ENCODE measurements around the gene CCDC192. TPM values are rescaled to one million over a fixed set of nuclear protein-coding genes. Genes with fewer than 3 reads are reported as not detected.

Gene CCDC192
- total and polyA plus RNA-seq, 2 donors (not counting 3 experiments of a cell fraction or from before 2014, with no cell fraction given), result not detected

GRCh38 chr5:127806776-127807175, 103.6 kb downstream of the CCDC192 start:
- Histone ChIP-seq H3K4me2 (ENCODE audit: insufficient read depth, low read length) (no peak overlapping the region), H3K4me3 (replicated peaks in 1 of 3; ENCODE audit: insufficient read depth in 1 of 3, low read depth in 1 of 3, low read length in 3 of 3) (no peak overlapping the region), H3K79me2 (ENCODE audit: control insufficient read depth, insufficient read depth, low read length) (no peaks in the 10 kb centered on the region), H3K27ac (ENCODE audit: insufficient read depth, low read depth, low read length) (no peak overlapping the region), H4K20me1 (replicated peaks; ENCODE audit: control insufficient read depth, extremely low read depth, insufficient read depth, low read length) (no peaks in the 10 kb centered on the region), H3K9me3 (replicated peaks; ENCODE audit: control insufficient read depth, insufficient read depth, low read length) (no peaks in the 10 kb centered on the region), H3K9ac (replicated peaks; ENCODE audit: extremely low read depth, insufficient read depth, low read length) (no peak overlapping the region), H3K36me3 (ENCODE audit: control insufficient read depth in 2 of 2, extremely low read depth in 1 of 2, insufficient read depth in 2 of 2, low read length in 2 of 2) (no peaks in the 10 kb centered on the region), H3K27me3 (ENCODE audit: control insufficient read depth in 2 of 2, insufficient read depth in 2 of 2, low read length in 2 of 2) (no peaks in the 10 kb centered on the region), H3K4me1 (ENCODE audit: control insufficient read depth, extremely low read depth, insufficient read depth, low read length) (peaks cover 12% of the 10 kb centered on the region), H3K9me1 (replicated peaks; ENCODE audit: control insufficient read depth, extremely low read depth, insufficient read depth, low read length) (no peaks in the 10 kb centered on the region), H2AFZ (ENCODE audit: low read depth, low read length) (no peak overlapping the region)
- CTCF ChIA-PET, result interaction anchor here (1.3 kb wide), 1 partner anchor 71 kb away, joined by 5 read pairs; no protein-coding TSS in a partner anchor
- TF ChIP-seq MYC (IDR thresholded peaks at IDR 0.05; ENCODE audit: low read depth, low read length) (no peak), FOS (IDR thresholded peaks at IDR 0.05; ENCODE audit: borderline replicate concordance, insufficient read depth, low read length) (no peak), POLR2AphosphoS5 (IDR thresholded peaks at IDR 0.05; ENCODE audit: insufficient read depth, low read depth, low read length) (no peak), GATA2 (IDR thresholded peaks at IDR 0.05; ENCODE audit: insufficient read depth, insufficient read length, low read depth, low read length) (no peak), POLR2A (IDR thresholded peaks at IDR 0.05; ENCODE audit: low read depth, low read length) (no peak)
- dilution Hi-C loops (cut with MboI; ENCODE audit: extremely low pct_ligation_motif_present, low sequenced_read_pairs) (no loop called here), intact Hi-C loops (cut with micrococcal nuclease) (no loop called here)
- POLR2A ChIA-PET, result no interaction called here
- DNase-seq (ENCODE audit: low read depth, low spot score), result no peak
- no peak for FAIRE-seq
- no TSS peak for BruUV-seq (replicated peaks)

- CTCF ChIA-PET, result no interaction called here
- H3K4me1 ChIP-seq (ENCODE audit: control insufficient read depth, extremely low read depth, insufficient read depth, low read length), result peaks cover 21% of the 10 kb centered on the region
- TF ChIP-seq EZH2 (IDR thresholded peaks at IDR 0.05; ENCODE audit: borderline replicate concordance, low read depth, low read length, severe bottlenecking) (no peak), MAX (IDR thresholded peaks at IDR 0.05; ENCODE audit: insufficient read depth, insufficient read length) (no peak), CTCF (IDR thresholded peaks at IDR 0.05; ENCODE audit: extremely low read depth in 1 of 2, insufficient read depth in 1 of 2, low read depth in 1 of 2, low read length in 2 of 2) (no peak), MYC (IDR thresholded peaks at IDR 0.05; ENCODE audit: low read depth, low read length) (no peak), POLR2A (IDR thresholded peaks at IDR 0.05; ENCODE audit: low read depth, low read length) (no peak), FOS (IDR thresholded peaks at IDR 0.05; ENCODE audit: borderline replicate concordance, insufficient read depth, low read length) (no peak), POLR2AphosphoS5 (IDR thresholded peaks at IDR 0.05; ENCODE audit: insufficient read depth, low read depth, low read length) (no peak), JUN (IDR thresholded peaks at IDR 0.05; ENCODE audit: borderline replicate concordance, insufficient read depth, insufficient read length, low read depth) (no peak), GATA2 (IDR thresholded peaks at IDR 0.05; ENCODE audit: insufficient read depth, insufficient read length, low read depth, low read length) (no peak)
- H3K27ac ChIP-seq (ENCODE audit: insufficient read depth, low read depth, low read length), result no peak overlapping the region
- H3K36me3 ChIP-seq (ENCODE audit: control insufficient read depth in 2 of 2, extremely low read depth in 1 of 2, insufficient read depth in 2 of 2, low read length in 2 of 2), result no peaks in the 10 kb centered on the region
- dilution Hi-C loops (cut with MboI; ENCODE audit: extremely low pct_ligation_motif_present, low sequenced_read_pairs), result no loop called here
- intact Hi-C loops (cut with micrococcal nuclease), result no loop called here
- H3K79me2 ChIP-seq (ENCODE audit: control insufficient read depth, insufficient read depth, low read length), result no peaks in the 10 kb centered on the region
- POLR2A ChIA-PET, result no interaction called here
- no peak overlapping the region for H2AFZ ChIP-seq (ENCODE audit: low read depth, low read length)
- H3K9ac ChIP-seq (replicated peaks; ENCODE audit: extremely low read depth, insufficient read depth, low read length), result no peak overlapping the region
- H3K9me1 ChIP-seq (replicated peaks; ENCODE audit: control insufficient read depth, extremely low read depth, insufficient read depth, low read length), result no peaks in the 10 kb centered on the region
- no peak overlapping the region for H3K4me2 ChIP-seq (ENCODE audit: insufficient read depth, low read length)
- no peaks in the 10 kb centered on the region for H3K27me3 ChIP-seq (ENCODE audit: control insufficient read depth in 2 of 2, insufficient read depth in 2 of 2, low read length in 2 of 2)
- H4K20me1 ChIP-seq (replicated peaks; ENCODE audit: control insufficient read depth, extremely low read depth, insufficient read depth, low read length), result no peaks in the 10 kb centered on the region
- no peaks in the 10 kb centered on the region for H3K9me3 ChIP-seq (replicated peaks; ENCODE audit: control insufficient read depth, insufficient read depth, low read length)
- FAIRE-seq (no peak), DNase-seq (ENCODE audit: low read depth, low spot score) (no peak)
- no TSS peak for BruUV-seq (replicated peaks)
- no peak overlapping the region for H3K4me3 ChIP-seq (replicated peaks in 1 of 3; ENCODE audit: insufficient read depth in 1 of 3, low read depth in 1 of 3, low read length in 3 of 3)
These were observed 106.3 kb downstream of the CCDC192 start for GRCh38 chr5:127809533-127809932.

Measured in endothelial cell of umbilical vein (primary cell).